Omental fat pad (tissue), 4 donors: Measurements from ENCODE around the gene NLGN4Y. TPM values are rescaled to one million over a fixed set of nuclear protein-coding genes. Genes with fewer than 3 reads are reported as not detected.

Source experiments
- ATAC-seq: fragments of 150-250 bp; one replicate; pipeline ENCODE4 v1.9.1; 2016; ENCODE audit warnings: mild to moderate bottlenecking, moderate library complexity; ENCODE audit not compliant: low FRiP score
- DNase-seq: peaks from one replicate; pipeline ENCODE4 v3.0.0-alpha.2; 2019; ENCODE audit warnings: low spot score
- total RNA-seq, 4 donors: library from RNA; depleted of rRNA; stranded (reverse); fragments of >200 nt; gene quantifications; one replicate each; pipeline ENCODE4 v1.1.0, GENCODE V29; 2016
- TF ChIP-seq, protein P1 (sequence below), 3 donors: fragments of 450-650 bp; IDR thresholded peaks; one replicate each; pipeline ENCODE4 v1.5.1; 2016 to 2017; ENCODE audit warnings: antibody characterized with exemption in 3 of 3, mild to moderate bottlenecking in 3 of 3, moderate library complexity in 2 of 3

The NLGN4Y gene
- total RNA-seq, 4 donors from 2014 or later, result 15.5 to 21.8 TPM; not detected in 2

DNA sequence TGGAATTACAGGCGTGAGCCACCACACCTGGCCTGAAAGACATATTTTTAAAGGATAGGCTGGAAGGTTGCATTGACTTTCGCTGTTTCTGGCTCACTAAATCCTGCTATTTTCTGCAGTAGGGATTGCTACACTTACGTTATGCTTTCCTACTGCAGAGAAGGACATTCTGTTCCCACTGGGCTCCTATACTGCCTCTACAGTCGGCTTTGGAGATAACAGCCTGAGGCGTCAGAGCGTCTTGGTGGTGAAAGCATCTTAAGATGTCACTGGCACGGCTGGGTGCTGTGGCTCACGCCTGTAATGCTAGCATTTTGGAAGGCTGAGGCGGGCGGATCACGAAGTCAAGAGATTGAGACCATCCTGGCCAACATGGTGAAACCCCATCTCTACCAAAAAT lies 77.0 kb downstream of the NLGN4Y start:
- no peak for ATAC-seq
- no peak for DNase-seq
- TF ChIP-seq, protein P1, sequence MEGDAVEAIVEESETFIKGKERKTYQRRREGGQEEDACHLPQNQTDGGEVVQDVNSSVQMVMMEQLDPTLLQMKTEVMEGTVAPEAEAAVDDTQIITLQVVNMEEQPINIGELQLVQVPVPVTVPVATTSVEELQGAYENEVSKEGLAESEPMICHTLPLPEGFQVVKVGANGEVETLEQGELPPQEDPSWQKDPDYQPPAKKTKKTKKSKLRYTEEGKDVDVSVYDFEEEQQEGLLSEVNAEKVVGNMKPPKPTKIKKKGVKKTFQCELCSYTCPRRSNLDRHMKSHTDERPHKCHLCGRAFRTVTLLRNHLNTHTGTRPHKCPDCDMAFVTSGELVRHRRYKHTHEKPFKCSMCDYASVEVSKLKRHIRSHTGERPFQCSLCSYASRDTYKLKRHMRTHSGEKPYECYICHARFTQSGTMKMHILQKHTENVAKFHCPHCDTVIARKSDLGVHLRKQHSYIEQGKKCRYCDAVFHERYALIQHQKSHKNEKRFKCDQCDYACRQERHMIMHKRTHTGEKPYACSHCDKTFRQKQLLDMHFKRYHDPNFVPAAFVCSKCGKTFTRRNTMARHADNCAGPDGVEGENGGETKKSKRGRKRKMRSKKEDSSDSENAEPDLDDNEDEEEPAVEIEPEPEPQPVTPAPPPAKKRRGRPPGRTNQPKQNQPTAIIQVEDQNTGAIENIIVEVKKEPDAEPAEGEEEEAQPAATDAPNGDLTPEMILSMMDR (IDR thresholded peaks at IDR 0.05), result no peak

DNA sequence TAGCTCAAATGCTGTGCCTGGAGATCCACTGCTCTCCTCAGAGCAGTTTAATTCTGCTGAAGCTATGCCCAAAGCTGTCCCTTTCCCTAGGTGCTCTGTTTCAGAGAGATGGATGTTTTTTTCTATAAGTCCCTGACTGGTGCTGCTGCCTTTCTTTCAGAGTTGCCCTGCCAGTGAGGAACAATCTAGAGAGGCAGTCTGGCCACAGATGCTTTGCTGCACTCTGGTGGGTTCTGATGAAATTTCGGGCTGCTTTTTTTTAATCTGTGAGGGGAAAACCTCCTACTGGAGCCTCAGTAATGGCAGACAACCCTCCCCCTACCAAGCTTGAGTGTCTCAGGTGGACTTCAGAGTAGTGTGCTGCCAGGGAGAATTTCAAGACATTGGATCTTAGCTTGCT lies 93.3 kb downstream of the NLGN4Y start:
- DNase-seq (no peak), ATAC-seq (no peak)
- TF ChIP-seq, protein P1 (IDR thresholded peaks at IDR 0.05), result no peak

DNA sequence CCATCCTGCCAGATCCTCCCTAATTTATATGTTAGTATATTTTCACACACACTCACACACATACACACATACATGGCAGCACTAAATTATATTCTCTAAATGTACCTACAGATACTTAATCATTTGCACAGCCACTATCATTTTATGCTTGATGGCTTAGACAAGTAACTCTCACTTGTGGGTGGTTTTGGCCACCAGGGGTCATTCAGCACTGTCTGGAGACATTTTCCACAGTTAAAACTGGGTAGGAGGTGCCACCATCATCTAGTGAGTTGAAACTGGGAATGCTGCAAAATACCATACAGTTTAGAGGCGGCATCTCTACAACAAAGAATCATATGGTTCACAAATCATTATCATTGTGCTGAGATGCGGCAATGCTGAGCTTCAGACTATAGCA lies 94.2 kb downstream of the NLGN4Y start:
- TF ChIP-seq, protein P1 (IDR thresholded peaks at IDR 0.05), result no peak
- ATAC-seq, result no peak
- no peak for DNase-seq

DNA sequence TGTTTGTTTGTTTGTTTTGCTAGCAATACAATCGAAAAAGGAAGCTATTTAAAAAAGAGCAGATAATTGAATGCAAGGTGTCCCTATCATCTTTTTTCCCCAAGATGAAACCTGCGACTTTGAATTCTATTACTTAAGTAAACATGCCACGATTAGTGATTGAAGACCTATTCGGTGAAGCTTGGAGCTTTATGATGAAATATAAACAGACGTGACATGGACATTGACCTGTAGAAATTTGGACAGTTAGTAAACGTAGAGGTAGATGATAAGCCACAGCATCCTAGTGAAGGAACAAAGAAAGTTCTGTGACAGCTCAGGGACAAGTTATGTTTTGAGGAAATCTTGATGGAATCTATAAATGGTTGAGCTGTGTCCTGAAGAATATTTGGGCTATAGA lies 103.9 kb downstream of the NLGN4Y start:
- DNase-seq (no peak), ATAC-seq (no peak)

DNA sequence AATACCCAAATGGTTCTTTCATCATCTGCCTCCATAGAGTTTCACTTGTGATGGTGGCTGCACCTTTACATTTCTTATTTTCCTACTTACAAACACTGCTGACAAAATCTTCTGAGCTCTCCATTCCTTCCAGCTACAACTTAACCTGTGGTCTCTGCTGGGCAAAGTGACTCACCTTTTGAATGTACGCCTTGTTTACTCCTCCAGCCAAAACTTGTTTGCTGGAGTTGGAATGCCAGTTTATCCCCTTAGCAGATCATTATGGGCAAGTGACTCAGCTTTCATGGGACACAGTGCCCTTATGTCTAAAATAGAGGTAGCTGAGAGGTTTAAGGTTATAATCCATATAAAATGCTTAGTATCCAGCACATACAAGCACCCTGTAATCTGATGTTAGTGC lies 107.3 kb downstream of the NLGN4Y start:
- DNase-seq (no peak), ATAC-seq (no peak)
- TF ChIP-seq, protein P1 (IDR thresholded peaks at IDR 0.05), result no peak

More for the DNA sequence above, 103.9 kb downstream of the NLGN4Y start:
- TF ChIP-seq, protein P1 (IDR thresholded peaks at IDR 0.05), result no peak

DNA sequence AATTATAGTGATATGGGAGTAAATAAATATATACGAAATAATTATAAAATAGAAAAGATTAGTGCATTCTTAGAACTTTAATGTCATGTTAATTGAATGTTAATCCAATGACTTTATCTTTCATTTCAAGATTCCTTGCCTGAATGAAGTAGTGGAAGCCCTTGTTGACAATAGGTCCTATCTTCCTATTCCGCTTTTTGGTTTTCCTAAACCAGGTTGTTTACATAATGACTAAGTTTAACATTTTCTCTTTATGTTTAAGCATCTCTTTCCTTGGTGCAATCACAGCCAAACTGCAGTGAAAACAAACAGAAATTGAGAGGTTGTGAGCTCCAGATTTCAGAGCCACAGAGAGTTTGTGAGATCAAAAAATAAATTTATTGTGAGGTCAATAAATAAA lies 109.4 kb downstream of the NLGN4Y start:
- ATAC-seq (no peak), DNase-seq (no peak)
- TF ChIP-seq, protein P1 (IDR thresholded peaks at IDR 0.05), result no peak

DNA sequence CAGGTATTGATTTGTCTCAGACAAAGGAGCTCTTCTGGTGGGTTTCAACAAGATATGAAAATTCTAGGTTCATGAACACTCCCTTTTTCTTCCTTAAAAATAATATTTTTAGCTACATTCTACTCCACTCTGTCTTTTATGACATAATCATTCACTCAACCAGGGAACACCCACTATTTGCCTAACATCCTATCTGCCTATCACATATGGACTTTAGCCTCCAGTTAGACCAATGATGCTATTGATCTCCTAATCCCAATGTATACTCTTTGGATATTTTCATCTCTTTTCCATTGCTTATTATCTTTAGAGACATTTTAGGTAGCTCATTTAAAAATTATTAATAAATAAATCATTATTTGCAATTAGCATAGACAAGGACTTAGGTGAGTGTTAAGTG lies 110.6 kb downstream of the NLGN4Y start:
- ATAC-seq, result no peak
- no peak for DNase-seq

More for the DNA sequence above, 110.6 kb downstream of the NLGN4Y start:
- TF ChIP-seq, protein P1 (IDR thresholded peaks at IDR 0.05), result no peak
